ENCODE data around the gene PTPN11. TPM values are rescaled to one million over a fixed set of nuclear protein-coding genes. Genes with fewer than 3 reads are reported as not detected.

Gene PTPN11
- total and polyA plus RNA-seq, 4 donors, result 23.3 to 101 (median 44.3) TPM

- 93 to 99% methylated on average over 3 of the region's 3 CpGs for WGBS, 2 donors
- no peak overlapping the region for H3K9ac ChIP-seq (ENCODE audit: insufficient read depth in 1 of 2, low read length in 2 of 2)
- H3K4me3 ChIP-seq, result no peak overlapping the region
- no peaks in the 10 kb centered on the region for H3K27me3 ChIP-seq (ENCODE audit: control insufficient read depth in 3 of 3, insufficient read depth in 3 of 3, low read length in 2 of 3)
- no peak for DNase-seq
- H3K9me3 ChIP-seq (ENCODE audit: control insufficient read depth in 4 of 4, insufficient read depth in 3 of 4, low read length in 3 of 4), result no peaks in the 10 kb centered on the region
- ATAC-seq (ENCODE audit: insufficient read depth, low FRiP score), result no peak
- H3K36me3 ChIP-seq (ENCODE audit: control insufficient read depth in 4 of 4, insufficient read depth in 4 of 4, low read length in 4 of 4), result peaks cover 0 to 9% (median 4%) of the 10 kb centered on the region in 4 donors
- peaks cover 0 to 7% (median 0%) of the 10 kb centered on the region in 5 donors for H3K4me1 ChIP-seq (ENCODE audit: control insufficient read depth in 5 of 5, insufficient read depth in 5 of 5, low read length in 5 of 5)
- TF ChIP-seq CTCF (IDR thresholded peaks at IDR 0.05; ENCODE audit: control extremely low read depth, extremely low read depth), result no peak
- H3K27ac ChIP-seq (ENCODE audit: low read depth in 1 of 2, low read length in 1 of 2), result no peak overlapping the region
These were observed 48.1 kb downstream of the PTPN11 start for GRCh38 chr12:112466835-112467234.

GRCh38 chr12:112468046-112468445, 49.3 kb downstream of the PTPN11 start:
- no peak for TF ChIP-seq CTCF (IDR thresholded peaks at IDR 0.05; ENCODE audit: control extremely low read depth, extremely low read depth)
- ATAC-seq (ENCODE audit: insufficient read depth, low FRiP score) (no peak), DNase-seq (no peak)
- H3K9ac ChIP-seq (ENCODE audit: insufficient read depth in 1 of 2, low read length in 2 of 2), result no peak overlapping the region
- peaks cover 0 to 7% (median 0%) of the 10 kb centered on the region in 5 donors for H3K4me1 ChIP-seq (ENCODE audit: control insufficient read depth in 5 of 5, insufficient read depth in 5 of 5, low read length in 5 of 5)
- no peak overlapping the region for H3K27ac ChIP-seq (ENCODE audit: low read depth in 1 of 2, low read length in 1 of 2)
- no peaks in the 10 kb centered on the region for H3K9me3 ChIP-seq (ENCODE audit: control insufficient read depth in 4 of 4, insufficient read depth in 3 of 4, low read length in 3 of 4)
- WGBS, 2 donors, result 88 to 92% methylated on average over 3 of the region's 3 CpGs
- H3K4me3 ChIP-seq, result no peak overlapping the region
- H3K27me3 ChIP-seq (ENCODE audit: control insufficient read depth in 3 of 3, insufficient read depth in 3 of 3, low read length in 2 of 3), result no peaks in the 10 kb centered on the region
- peaks cover 0 to 12% (median 6%) of the 10 kb centered on the region in 4 donors for H3K36me3 ChIP-seq (ENCODE audit: control insufficient read depth in 4 of 4, insufficient read depth in 4 of 4, low read length in 4 of 4)

- H3K27me3 ChIP-seq (ENCODE audit: control insufficient read depth in 3 of 3, insufficient read depth in 3 of 3, low read length in 2 of 3), result no peaks in the 10 kb centered on the region
- no peak for ATAC-seq (ENCODE audit: insufficient read depth, low FRiP score)
- peaks cover 0 to 2% (median 0%) of the 10 kb centered on the region in 5 donors for H3K4me1 ChIP-seq (ENCODE audit: control insufficient read depth in 5 of 5, insufficient read depth in 5 of 5, low read length in 5 of 5)
- H3K9ac ChIP-seq (ENCODE audit: insufficient read depth in 1 of 2, low read length in 2 of 2), result no peak overlapping the region
- H3K27ac ChIP-seq (ENCODE audit: low read depth in 1 of 2, low read length in 1 of 2), result no peak overlapping the region
- peaks cover 2 to 27% (median 21%) of the 10 kb centered on the region in 4 donors for H3K36me3 ChIP-seq (ENCODE audit: control insufficient read depth in 4 of 4, insufficient read depth in 4 of 4, low read length in 4 of 4)
- H3K9me3 ChIP-seq (ENCODE audit: control insufficient read depth in 4 of 4, insufficient read depth in 3 of 4, low read length in 3 of 4), result no peaks in the 10 kb centered on the region
- TF ChIP-seq CTCF (IDR thresholded peaks at IDR 0.05; ENCODE audit: control extremely low read depth, extremely low read depth), result no peak
- H3K4me3 ChIP-seq, result no peak overlapping the region
- no peak for DNase-seq
- 92 to 93% methylated on average over 4 of the region's 4 CpGs for WGBS, 2 donors
These were observed 54.3 kb downstream of the PTPN11 start for GRCh38 chr12:112473056-112473455.

- no peaks in the 10 kb centered on the region for H3K9me3 ChIP-seq (ENCODE audit: control insufficient read depth in 4 of 4, insufficient read depth in 3 of 4, low read length in 3 of 4)
- TF ChIP-seq CTCF (IDR thresholded peaks at IDR 0.05; ENCODE audit: control extremely low read depth, extremely low read depth), result no peak
- H3K36me3 ChIP-seq (ENCODE audit: control insufficient read depth in 4 of 4, insufficient read depth in 4 of 4, low read length in 4 of 4), result peaks cover 16 to 44% (median 36%) of the 10 kb centered on the region in 4 donors
These were observed 60.7 kb downstream of the PTPN11 start for GRCh38 chr12:112479413-112479812.

More at GRCh38 chr12:112479413-112479812, 60.7 kb downstream of the PTPN11 start:
- DNase-seq (no peak), ATAC-seq (ENCODE audit: insufficient read depth, low FRiP score) (no peak)
- Histone ChIP-seq H3K27ac (ENCODE audit: low read depth in 1 of 2, low read length in 1 of 2) (no peak overlapping the region), H3K4me3 (no peak overlapping the region), H3K4me1 (ENCODE audit: control insufficient read depth in 5 of 5, insufficient read depth in 5 of 5, low read length in 5 of 5) (no peaks in the 10 kb centered on the region), H3K9ac (ENCODE audit: insufficient read depth in 1 of 2, low read length in 2 of 2) (no peak overlapping the region), H3K27me3 (ENCODE audit: control insufficient read depth in 3 of 3, insufficient read depth in 3 of 3, low read length in 2 of 3) (no peaks in the 10 kb centered on the region)
- 97 to 100% methylated on average over 1 of the region's 1 CpG for WGBS, 2 donors

All from lung (tissue), 12 donors.